PC-9 (cell line): ENCODE data around the gene PDLIM5. TPM values are rescaled to one million over a fixed set of nuclear protein-coding genes. Genes with fewer than 3 reads are reported as not detected.

ENCODE experiments used
- BruUV-seq: library from RNA; stranded (reverse); fragments of 400-500 nt; replicated peaks from 2 replicates; lab custom pipeline; 2021; lab: Mats Ljungman, UMichigan
- CTCF ChIA-PET: fragments of 300-600 bp; sonication (Branson Sonifier 250); formaldehyde crosslinking; loops from one replicate; lab custom pipeline; 2022; ENCODE audit warnings: antibody characterized with exemption; lab: Charles Lee
- POLR2A ChIA-PET: fragments of 300-600 bp; sonication (Branson Sonifier 250); formaldehyde crosslinking; loops from one replicate; lab custom pipeline; 2022; ENCODE audit warnings: antibody characterized with exemption; ENCODE audit not compliant: unreplicated experiment; lab: Charles Lee
- DNase-seq, 2 experiments: peaks; one replicate each; pipeline versions ENCODE4 v3.0.0 to v3.0.0-alpha.2; 2015 to 2022; ENCODE audit warnings: mixed read lengths in 1 of 2
- H2AFZ ChIP-seq: fragments of 200-600 bp; sonication (generic); 2 replicates; pipeline ENCODE4 v1.8.1; 2017; ENCODE audit warnings: antibody characterized with exemption
- H3F3A ChIP-seq: fragments of 200-600 bp; sonication (generic); 2 replicates; pipeline ENCODE4 v1.8.1; 2017; ENCODE audit warnings: antibody characterized with exemption, mild to moderate bottlenecking, low read depth; ENCODE audit not compliant: insufficient read depth
- H3K27ac ChIP-seq: fragments of 200-600 bp; sonication (generic); 2 replicates; pipeline ENCODE4 v1.6.1; 2016; ENCODE audit warnings: mixed run types
- H3K27me3 ChIP-seq: fragments of 200-600 bp; sonication (generic); 2 replicates; pipeline ENCODE4 v1.6.1; 2016; ENCODE audit warnings: low read depth, mixed run types; ENCODE audit not compliant: insufficient read depth
- H3K36me3 ChIP-seq: fragments of 200-600 bp; sonication (generic); 2 replicates; pipeline ENCODE4 v1.6.1; 2016; ENCODE audit warnings: low read depth, mixed run types
- H3K4me1 ChIP-seq: fragments of 200-600 bp; sonication (generic); replicated peaks from 2 replicates; pipeline ENCODE4 v1.6.1; 2016; ENCODE audit warnings: mixed run types; ENCODE audit not compliant: insufficient read depth
- H3K4me2 ChIP-seq: fragments of 200-600 bp; sonication (generic); 2 replicates; pipeline ENCODE4 v1.6.1; 2017; ENCODE audit warnings: mixed run types
- H3K4me3 ChIP-seq: fragments of 200-600 bp; sonication (generic); 2 replicates; pipeline ENCODE4 v1.6.1; 2016; ENCODE audit warnings: mixed run types
- H3K79me2 ChIP-seq: fragments of 200-600 bp; sonication (generic); 2 replicates; pipeline ENCODE4 v1.6.1; 2017; ENCODE audit warnings: low read depth, mixed run types
- H3K9me2 ChIP-seq: fragments of 200-600 bp; sonication (generic); 2 replicates; pipeline ENCODE4 v1.8.1; 2017; ENCODE audit warnings: mild to moderate bottlenecking; ENCODE audit not compliant: insufficient read depth
- H3K9me3 ChIP-seq: fragments of 200-600 bp; sonication (generic); 2 replicates; pipeline ENCODE4 v1.8.1; 2016; ENCODE audit warnings: low read depth; ENCODE audit not compliant: insufficient read depth
- H4K20me1 ChIP-seq: fragments of 200-600 bp; sonication (generic); 2 replicates; pipeline ENCODE4 v1.8.1; 2017; ENCODE audit not compliant: insufficient read depth
- EZH2 ChIP-seq: fragments of 200-600 bp; sonication (generic); IDR thresholded peaks from 2 replicates; pipeline ENCODE4 v1.8.0; 2017; ENCODE audit warnings: antibody characterized with exemption, low read depth
- intact Hi-C: fragments of 100-400 bp; cut with micrococcal nuclease; formaldehyde crosslinking; loops from one replicate; pipeline ENCODE4 v1.10.0; 2022; ENCODE audit not compliant: unreplicated experiment
- total RNA-seq: library from RNA; stranded (reverse); gene quantifications from 2 replicates; pipeline ENCODE4 v1.2.3, GENCODE V29; 2021
- TF ChIP-seq, protein P1 (sequence below): fragments of 200-600 bp; sonication (generic); conservative IDR thresholded peaks from 2 replicates; pipeline ENCODE4 v1.6.1; 2017; ENCODE audit warnings: mixed run types, antibody characterized with exemption, mild to moderate bottlenecking, moderate library complexity

The PDLIM5 gene
- total RNA-seq, 1 experiment from 2014 or later, result 130 TPM

GRCh38 chr4:94495408-94495807 is 43.7 kb downstream of the PDLIM5 start:
- BruUV-seq, result no TSS peak
- TF ChIP-seq EZH2, result no peak
- TF ChIP-seq, protein P1, sequence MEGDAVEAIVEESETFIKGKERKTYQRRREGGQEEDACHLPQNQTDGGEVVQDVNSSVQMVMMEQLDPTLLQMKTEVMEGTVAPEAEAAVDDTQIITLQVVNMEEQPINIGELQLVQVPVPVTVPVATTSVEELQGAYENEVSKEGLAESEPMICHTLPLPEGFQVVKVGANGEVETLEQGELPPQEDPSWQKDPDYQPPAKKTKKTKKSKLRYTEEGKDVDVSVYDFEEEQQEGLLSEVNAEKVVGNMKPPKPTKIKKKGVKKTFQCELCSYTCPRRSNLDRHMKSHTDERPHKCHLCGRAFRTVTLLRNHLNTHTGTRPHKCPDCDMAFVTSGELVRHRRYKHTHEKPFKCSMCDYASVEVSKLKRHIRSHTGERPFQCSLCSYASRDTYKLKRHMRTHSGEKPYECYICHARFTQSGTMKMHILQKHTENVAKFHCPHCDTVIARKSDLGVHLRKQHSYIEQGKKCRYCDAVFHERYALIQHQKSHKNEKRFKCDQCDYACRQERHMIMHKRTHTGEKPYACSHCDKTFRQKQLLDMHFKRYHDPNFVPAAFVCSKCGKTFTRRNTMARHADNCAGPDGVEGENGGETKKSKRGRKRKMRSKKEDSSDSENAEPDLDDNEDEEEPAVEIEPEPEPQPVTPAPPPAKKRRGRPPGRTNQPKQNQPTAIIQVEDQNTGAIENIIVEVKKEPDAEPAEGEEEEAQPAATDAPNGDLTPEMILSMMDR, result no peak
- H3F3A ChIP-seq, result no peaks in the 10 kb centered on the region; the same call in 1 of the 2 replicates
- ChIA-PET CTCF (no interaction called here), POLR2A (interaction anchor here (0.6 kb wide), 1 partner anchor 11 kb away, joined by 3 read pairs; no protein-coding TSS in a partner anchor)
- H3K4me3 ChIP-seq, result no peak overlapping the region
- H2AFZ ChIP-seq, result no peak overlapping the region
- no peaks in the 10 kb centered on the region for H4K20me1 ChIP-seq
- H3K4me2 ChIP-seq, result no peak overlapping the region
- peaks cover 8% of the 10 kb centered on the region for H3K79me2 ChIP-seq
- H3K9me3 ChIP-seq, result no peaks in the 10 kb centered on the region
- no peaks in the 10 kb centered on the region for H3K36me3 ChIP-seq
- H3K27me3 ChIP-seq, result no peaks in the 10 kb centered on the region
- no peaks in the 10 kb centered on the region for H3K4me1 ChIP-seq
- no peak overlapping the region for H3K27ac ChIP-seq
- H3K9me2 ChIP-seq, result no peaks in the 10 kb centered on the region
- intact Hi-C loops, result no loop called here
- DNase-seq, result no peak

- no peaks in the 10 kb centered on the region for H3K36me3 ChIP-seq
- H3K4me2 ChIP-seq, result no peak overlapping the region
- ChIA-PET POLR2A (no interaction called here), CTCF (no interaction called here)
- TF ChIP-seq, protein P1, result no peak
- TF ChIP-seq EZH2, result no peak
- H4K20me1 ChIP-seq, result no peaks in the 10 kb centered on the region
- no peak overlapping the region for H2AFZ ChIP-seq
- H3F3A ChIP-seq, result no peaks in the 10 kb centered on the region; the same call in 1 of the 2 replicates
- BruUV-seq, result no TSS peak
- H3K27ac ChIP-seq, result no peak overlapping the region
- no peaks in the 10 kb centered on the region for H3K4me1 ChIP-seq
- H3K4me3 ChIP-seq, result no peak overlapping the region
- H3K27me3 ChIP-seq, result no peaks in the 10 kb centered on the region
- intact Hi-C loops, result no loop called here
- H3K79me2 ChIP-seq, result peaks cover 6% of the 10 kb centered on the region; the same call in 1 of the 2 replicates
- DNase-seq, result no peak
- no peaks in the 10 kb centered on the region for H3K9me2 ChIP-seq
- no peaks in the 10 kb centered on the region for H3K9me3 ChIP-seq
Measured at GRCh38 chr4:94497690-94498089, 45.9 kb downstream of the PDLIM5 start.

DNA sequence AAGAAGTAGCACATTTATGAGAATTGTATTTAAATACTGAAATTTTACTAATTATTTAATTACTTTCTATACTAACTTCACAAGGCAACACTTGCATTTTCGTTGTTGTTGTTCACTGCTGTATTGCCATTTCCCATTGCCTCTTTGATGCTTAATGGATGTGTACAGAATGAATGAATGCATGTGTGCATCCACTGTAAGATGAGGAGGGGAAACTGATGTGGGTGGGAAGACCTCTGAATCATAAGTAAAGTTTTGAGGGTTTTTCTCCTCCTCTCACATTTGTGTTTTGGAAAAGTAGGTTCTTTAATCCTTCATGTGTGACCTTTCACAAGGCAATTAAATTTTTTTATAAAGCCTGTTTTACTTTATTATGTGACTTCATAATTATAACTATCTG is 46.8 kb downstream of the PDLIM5 start:
- no peaks in the 10 kb centered on the region for H3K9me2 ChIP-seq
- H3K36me3 ChIP-seq, result no peaks in the 10 kb centered on the region
- DNase-seq, result no peak
- no peaks in the 10 kb centered on the region for H3K9me3 ChIP-seq
- no peak for TF ChIP-seq EZH2
- TF ChIP-seq, protein P1, result no peak
- no peaks in the 10 kb centered on the region for H3K4me1 ChIP-seq
- ChIA-PET POLR2A (interaction anchor here (0.6 kb wide), 1 partner anchor 50 kb away, joined by 3 read pairs; no protein-coding TSS in a partner anchor), CTCF (no interaction called here)
- H4K20me1 ChIP-seq, result no peaks in the 10 kb centered on the region
- no peaks in the 10 kb centered on the region for H3K27me3 ChIP-seq
- intact Hi-C loops, result no loop called here
- no peak overlapping the region for H3K27ac ChIP-seq
- no peak overlapping the region for H3K4me3 ChIP-seq
- no peak overlapping the region for H2AFZ ChIP-seq
- peaks cover 6% of the 10 kb centered on the region; the same call in 1 of the 2 replicates for H3K79me2 ChIP-seq
- no peak overlapping the region for H3K4me2 ChIP-seq
- no TSS peak for BruUV-seq
- no peaks in the 10 kb centered on the region for H3F3A ChIP-seq
